Esophagus (tissue), 2 donors: Measurements from ENCODE around the gene ZBTB9. TPM values are rescaled to one million over a fixed set of nuclear protein-coding genes. Genes with fewer than 3 reads are reported as not detected.

Source experiments
- H3K27ac ChIP-seq, 2 donors: one replicate each; pipeline ENCODE4 v1.5.1; 2013; ENCODE audit warnings: low read depth in 2 of 2, mild to moderate bottlenecking in 2 of 2, inconsistent platforms in 1 of 2, low read length in 1 of 2, moderate library complexity in 1 of 2
- H3K27me3 ChIP-seq, 2 donors: one replicate each; pipeline ENCODE4 v1.6.1; 2013; ENCODE audit warnings: low read length in 2 of 2, control low read depth in 1 of 2, mild to moderate bottlenecking in 1 of 2; ENCODE audit not compliant: insufficient read depth in 2 of 2, control insufficient read depth in 1 of 2
- H3K36me3 ChIP-seq, 2 donors: one replicate each; pipeline ENCODE4 v1.6.1; 2013; ENCODE audit warnings: low read length in 1 of 2; ENCODE audit not compliant: control insufficient read depth in 2 of 2, insufficient read depth in 2 of 2
- H3K4me1 ChIP-seq, 2 donors: one replicate each; pipeline ENCODE4 v1.6.1; 2013; ENCODE audit warnings: low read length in 1 of 2; ENCODE audit not compliant: control insufficient read depth in 2 of 2, insufficient read depth in 2 of 2
- H3K4me3 ChIP-seq, 2 donors: one replicate each; pipeline ENCODE4 v1.5.1; 2013; ENCODE audit warnings: low read length in 2 of 2, mild to moderate bottlenecking in 2 of 2, low read depth in 1 of 2, moderate library complexity in 1 of 2
- H3K9me3 ChIP-seq, 2 donors: one replicate each; pipeline ENCODE4 v1.6.1; 2013; ENCODE audit warnings: mild to moderate bottlenecking in 2 of 2, low read depth in 1 of 2, low read length in 1 of 2, moderate library complexity in 1 of 2; ENCODE audit not compliant: control insufficient read depth in 2 of 2, insufficient read depth in 1 of 2
- WGBS, 2 donors: extraction: QIAGEN DNeasy Blood & Tissue Kit; methylation state at CpG; one replicate each; pipeline ENCODE4 v1.1.7; 2013; 5-methylcytosine and 5-hydroxymethylcytosine counted together
- polyA plus RNA-seq, 2 donors: library from polyadenylated mRNA; stranded (reverse); fragments of 200-250 nt; gene quantifications; one replicate each; pipeline ENCODE4 v1.2.3, GENCODE V29; 2013
- donor health status: healthy with polysubstance abuse.
- donor health status: Bipolar disorder and iron deficiency.

ZBTB9 gene
- polyA plus RNA-seq, 2 donors, result 3.6 to 3.9 TPM

DNA sequence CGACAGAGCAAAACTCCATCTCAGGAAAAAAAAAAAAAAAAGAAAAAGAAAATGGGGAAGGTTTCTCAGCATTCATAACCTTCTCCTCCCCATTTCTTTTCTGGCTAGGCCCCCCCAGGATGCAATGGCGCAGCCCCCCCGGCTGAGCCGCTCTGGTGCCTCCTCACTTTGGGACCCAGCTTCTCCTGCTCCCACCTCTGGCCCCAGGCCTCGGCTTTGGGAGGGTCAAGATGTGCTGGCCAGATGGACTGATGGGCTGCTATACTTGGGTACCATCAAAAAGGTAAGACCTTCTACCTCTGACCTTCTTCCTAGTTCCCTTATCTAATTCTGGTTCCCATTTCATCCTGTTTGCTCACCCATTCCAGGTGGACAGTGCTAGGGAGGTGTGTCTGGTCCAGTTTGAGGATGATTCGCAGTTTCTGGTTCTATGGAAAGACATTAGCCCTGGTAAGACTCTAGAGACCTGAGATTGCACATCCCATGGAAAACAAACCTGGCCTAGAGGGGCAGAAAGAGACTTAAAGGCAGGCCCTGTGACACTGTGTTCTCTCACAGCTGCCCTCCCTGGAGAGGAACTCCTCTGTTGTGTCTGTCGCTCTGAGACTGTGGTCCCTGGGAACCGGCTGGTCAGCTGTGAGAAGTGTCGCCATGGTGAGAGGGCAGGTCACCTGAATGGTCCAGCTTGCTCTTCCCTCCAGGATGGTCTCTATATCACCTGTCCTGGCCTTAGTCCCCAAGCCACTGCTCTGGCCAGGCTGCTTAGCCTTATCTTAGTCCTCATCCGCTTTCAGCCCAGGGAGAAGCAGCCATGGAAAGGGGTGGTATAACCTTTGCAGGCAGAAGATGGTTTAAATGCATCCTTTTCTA, 42.0 kb upstream of the ZBTB9 start:
- WGBS, 2 donors, result 90 to 91% methylated on average over 9 to 10 of the region's 10 CpGs
- Histone ChIP-seq H3K36me3 (peaks cover 5 to 29% of the 10 kb centered on the region in 2 donors), H3K27me3 (no peaks in the 10 kb centered on the region), H3K27ac (no peak overlapping the region), H3K4me3 (no peak overlapping the region), H3K9me3 (no peaks in the 10 kb centered on the region), H3K4me1 (peaks cover 3 to 5% of the 10 kb centered on the region in 2 donors)

DNA sequence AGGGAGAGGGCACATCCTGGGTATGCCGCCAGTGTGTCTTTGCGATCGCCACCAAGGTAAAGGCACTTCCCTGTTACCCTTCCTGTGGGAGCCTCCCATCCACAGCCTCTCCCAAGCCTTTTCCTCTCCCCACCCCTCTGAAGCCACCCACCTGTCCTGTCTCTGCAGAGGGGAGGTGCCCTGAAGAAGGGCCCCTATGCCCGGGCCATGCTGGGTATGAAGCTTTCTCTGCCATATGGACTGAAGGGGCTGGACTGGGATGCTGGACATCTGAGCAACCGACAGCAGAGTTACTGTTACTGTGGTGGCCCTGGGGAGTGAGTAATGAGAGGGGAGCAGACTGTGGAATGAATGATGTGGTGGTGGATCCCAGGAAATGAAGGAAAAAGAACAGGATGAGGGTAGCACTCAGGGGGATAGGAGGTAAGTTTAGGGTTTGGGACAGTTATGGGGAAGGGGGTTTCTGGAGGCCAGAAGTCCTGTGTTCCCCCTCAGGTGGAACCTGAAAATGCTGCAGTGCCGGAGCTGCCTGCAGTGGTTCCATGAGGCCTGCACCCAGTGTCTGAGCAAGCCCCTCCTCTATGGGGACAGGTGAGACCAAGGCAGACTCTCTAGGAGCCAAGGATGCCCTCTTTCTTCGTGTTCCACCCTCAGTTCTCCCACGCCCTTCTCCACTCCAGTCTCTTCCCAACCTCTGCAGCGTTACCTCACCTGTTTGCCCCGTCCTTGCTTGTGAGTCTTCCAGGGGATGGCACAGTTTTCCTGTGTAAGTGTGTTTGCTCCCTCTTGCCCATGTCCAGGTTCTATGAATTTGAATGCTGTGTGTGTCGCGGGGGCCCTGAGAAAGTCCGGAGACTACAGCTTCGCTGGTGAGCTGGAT, 40.9 kb upstream of the ZBTB9 start:
- H3K9me3 ChIP-seq, result no peaks in the 10 kb centered on the region
- H3K4me3 ChIP-seq, result no peak overlapping the region
- H3K4me1 ChIP-seq, result peaks cover 3 to 6% of the 10 kb centered on the region in 2 donors
- H3K27ac ChIP-seq, result peak overlapping the region in 1 of 2 donors; percentile 19
- H3K27me3 ChIP-seq, result no peaks in the 10 kb centered on the region
- WGBS, 2 donors, result 81 to 87% methylated on average over 14 of the region's 14 CpGs
- H3K36me3 ChIP-seq, result peaks cover 5 to 29% of the 10 kb centered on the region in 2 donors

DNA sequence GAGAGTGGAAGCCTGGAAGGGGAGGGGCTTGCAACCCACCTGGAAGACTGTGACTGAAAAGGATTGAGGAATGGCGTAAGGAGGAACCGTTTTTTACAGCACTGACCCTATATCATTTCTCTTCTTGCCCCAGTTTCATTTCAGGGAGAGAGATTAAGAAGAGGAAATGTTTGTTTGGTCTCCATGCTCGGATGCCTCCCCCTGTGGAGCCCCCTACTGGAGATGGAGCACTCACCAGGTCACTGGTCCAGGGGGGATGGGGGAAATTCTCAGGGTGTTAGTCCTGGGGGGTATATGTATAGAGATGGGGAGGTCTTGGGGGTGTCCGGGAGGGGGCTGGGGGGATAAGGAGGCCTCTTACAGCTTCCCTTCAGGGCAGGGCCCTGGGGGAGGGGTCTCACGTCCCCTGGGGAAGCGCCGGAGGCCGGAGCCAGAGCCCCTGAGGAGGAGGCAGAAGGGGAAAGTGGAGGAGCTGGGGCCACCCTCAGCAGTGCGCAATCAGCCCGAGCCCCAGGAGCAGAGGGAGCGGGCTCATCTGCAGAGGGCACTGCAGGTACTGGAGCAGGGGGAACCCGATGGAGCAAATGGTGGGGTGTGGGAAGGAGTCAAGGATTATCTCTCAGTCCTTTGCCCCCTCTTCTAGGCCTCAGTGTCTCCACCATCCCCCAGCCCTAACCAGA, 39.6 kb upstream of the ZBTB9 start:
- peaks cover 3 to 9% of the 10 kb centered on the region in 2 donors for H3K4me1 ChIP-seq
- no peak overlapping the region for H3K4me3 ChIP-seq
- H3K9me3 ChIP-seq, result no peaks in the 10 kb centered on the region
- WGBS, 2 donors, result 69 to 73% methylated on average over 12 of the region's 12 CpGs
- H3K36me3 ChIP-seq, result peaks cover 5 to 29% of the 10 kb centered on the region in 2 donors
- H3K27me3 ChIP-seq, result no peaks in the 10 kb centered on the region
- H3K27ac ChIP-seq, result no peak overlapping the region

DNA sequence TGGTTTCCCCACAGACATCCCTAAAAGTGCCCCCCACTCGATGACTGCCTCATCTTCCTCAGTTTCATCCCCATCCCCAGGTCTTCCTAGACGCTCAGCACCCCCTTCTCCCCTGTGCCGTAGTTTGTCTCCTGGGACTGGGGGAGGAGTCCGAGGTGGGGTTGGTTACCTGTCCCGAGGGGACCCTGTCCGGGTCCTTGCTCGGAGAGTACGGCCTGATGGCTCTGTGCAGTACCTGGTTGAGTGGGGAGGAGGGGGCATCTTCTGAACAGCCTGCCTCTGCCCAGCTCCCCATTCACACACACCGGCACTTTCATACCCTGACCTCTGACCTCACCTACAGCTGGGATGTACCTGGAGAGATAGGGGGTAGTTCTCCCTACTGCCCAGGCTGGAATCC, 38.5 kb upstream of the ZBTB9 start:
- Histone ChIP-seq H3K9me3 (no peaks in the 10 kb centered on the region), H3K4me1 (peaks cover 3 to 9% of the 10 kb centered on the region in 2 donors), H3K27ac (no peak overlapping the region), H3K27me3 (no peaks in the 10 kb centered on the region), H3K4me3 (no peak overlapping the region), H3K36me3 (peaks cover 5 to 29% of the 10 kb centered on the region in 2 donors)
- 67 to 69% methylated on average over 9 of the region's 9 CpGs for WGBS, 2 donors

DNA sequence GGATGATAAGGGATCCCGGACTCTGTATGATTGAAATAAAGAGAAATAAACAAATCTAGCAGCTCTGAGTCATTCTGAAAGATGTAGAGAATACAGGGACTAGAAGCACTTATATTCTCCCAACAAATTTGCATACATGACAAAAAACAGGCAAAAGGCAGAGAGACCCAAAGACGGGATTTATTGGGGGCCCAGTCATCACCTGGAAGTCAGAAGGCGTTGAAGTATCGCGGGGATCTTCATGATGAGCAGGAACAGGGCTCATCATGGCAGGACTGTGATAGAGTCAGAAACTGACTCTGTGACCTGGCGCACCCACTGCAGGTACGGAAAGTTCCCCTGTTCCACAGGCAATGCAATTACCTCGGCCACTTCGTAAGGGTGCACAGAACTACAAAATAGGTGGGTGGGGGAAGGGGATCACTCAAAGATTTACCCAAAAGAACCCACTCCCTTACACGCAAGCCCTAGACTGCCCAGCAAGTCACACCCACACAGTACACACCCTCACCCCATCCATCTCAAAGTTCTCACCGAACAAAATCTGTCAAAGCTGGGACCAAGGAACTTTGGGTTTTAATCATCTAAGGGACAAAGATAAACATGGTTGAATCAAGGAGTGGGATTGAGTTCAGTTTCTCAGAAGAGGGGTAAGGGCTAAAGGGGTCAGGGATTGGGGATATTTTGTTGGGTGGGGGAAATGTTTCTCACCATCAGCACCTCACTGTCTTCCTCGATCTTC, 37.8 kb upstream of the ZBTB9 start:
- WGBS, 2 donors, result 37 to 39% methylated on average over 12 of the region's 12 CpGs
- peak overlapping the region; percentile 56 to 62 for H3K4me3 ChIP-seq
- peaks cover 3 to 9% of the 10 kb centered on the region in 2 donors for H3K4me1 ChIP-seq
- H3K27ac ChIP-seq, result peak overlapping the region; percentile 92 to 94
- no peaks in the 10 kb centered on the region for H3K27me3 ChIP-seq
- peaks cover 5 to 29% of the 10 kb centered on the region in 2 donors for H3K36me3 ChIP-seq
- no peaks in the 10 kb centered on the region for H3K9me3 ChIP-seq

DNA sequence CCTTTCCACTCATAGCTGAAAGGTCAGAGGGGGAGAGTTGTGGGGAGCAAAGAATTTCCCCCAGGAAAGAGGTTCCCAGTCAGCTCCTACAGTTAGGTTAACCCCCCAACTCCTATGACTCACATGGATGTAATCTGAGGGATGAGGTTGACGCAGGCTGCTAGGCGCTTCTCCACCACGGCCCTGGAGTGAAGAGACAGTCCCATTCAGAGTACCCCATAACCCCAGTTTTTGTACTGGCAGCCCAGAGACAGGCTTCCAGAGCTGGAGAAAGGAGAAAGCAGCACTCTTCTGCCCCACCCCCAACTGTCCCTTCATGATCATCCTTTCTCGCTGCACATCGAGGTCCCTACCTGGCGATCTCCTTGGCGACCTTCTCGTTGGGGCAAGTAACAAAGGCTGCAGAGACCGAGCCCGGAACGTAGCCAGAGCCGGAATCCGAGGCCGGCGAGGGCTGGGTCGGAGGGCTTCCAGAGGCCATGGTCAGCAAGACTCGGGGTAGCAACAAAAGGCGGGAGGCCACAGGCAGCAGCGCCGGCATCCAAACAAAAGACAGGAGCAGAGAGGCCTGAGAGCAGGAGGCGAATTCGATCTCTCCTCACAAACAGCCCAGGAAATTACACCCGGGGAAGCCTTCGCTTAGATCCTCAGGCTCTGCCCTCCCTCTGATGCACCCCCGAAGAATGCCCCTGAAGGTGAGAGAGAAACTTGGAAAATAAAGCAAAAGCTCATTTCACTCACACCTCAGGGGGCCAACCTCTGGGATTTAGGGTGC, 37.1 kb upstream of the ZBTB9 start:
- Histone ChIP-seq H3K4me3 (peak overlapping the region; percentile 56 to 62), H3K27me3 (no peaks in the 10 kb centered on the region), H3K36me3 (peaks cover 5 to 27% of the 10 kb centered on the region in 2 donors), H3K4me1 (peaks cover 0 to 9% of the 10 kb centered on the region in 2 donors), H3K27ac (peak overlapping the region; percentile 92 to 94), H3K9me3 (no peaks in the 10 kb centered on the region)
- WGBS, 2 donors, result 1% methylated on average over 25 of the region's 25 CpGs

DNA sequence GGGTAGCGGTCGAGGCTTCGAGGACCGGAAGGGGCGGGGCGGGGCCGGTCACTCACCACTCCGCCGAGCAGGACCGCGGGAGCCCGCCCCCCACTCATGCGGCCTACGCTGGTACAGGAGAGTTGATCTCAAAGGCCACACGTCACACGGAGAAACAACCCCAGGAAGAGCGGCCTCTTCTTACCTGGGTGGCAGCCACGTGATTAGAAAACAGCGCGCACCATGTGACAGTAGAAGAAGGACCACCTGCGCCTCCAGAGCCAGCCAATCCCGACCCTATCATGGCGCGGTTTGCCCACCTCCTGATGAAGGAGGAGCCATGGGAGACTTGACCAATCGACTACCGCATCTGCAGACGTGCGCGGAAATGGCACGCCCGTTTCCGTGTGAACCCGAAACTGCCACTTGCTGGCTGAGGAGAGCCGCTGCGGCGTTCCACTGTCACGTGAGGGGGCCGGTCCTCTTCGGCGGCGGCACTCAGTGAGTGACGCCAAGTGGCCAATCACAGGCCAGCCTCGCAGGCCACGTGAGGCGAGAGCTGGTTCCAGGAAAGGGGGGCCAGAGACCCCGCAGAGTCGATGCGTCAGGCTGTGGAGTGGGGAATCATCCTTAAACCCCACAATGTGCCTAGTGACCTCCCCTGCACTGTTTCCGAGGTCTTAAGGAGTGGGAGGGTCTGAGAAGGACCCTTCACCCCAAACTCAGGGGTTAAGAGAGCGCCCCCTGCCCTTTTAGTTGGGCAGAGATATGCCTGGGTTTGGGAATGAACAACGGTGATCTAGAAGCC, 36.3 kb upstream of the ZBTB9 start, which contains the start of gene CUTA:
Gene CUTA (minus strand): TSS at position 205 of the 787 bp plus-strand sequence. CDS start 107 bp downstream, at position 98.
- H3K4me3 ChIP-seq, result peak within 1 kb of the TSS; percentile 56 to 62
- peaks cover 5 to 21% of the 10 kb centered on the region in 2 donors for H3K36me3 ChIP-seq
- H3K4me1 ChIP-seq, result peaks cover 0 to 8% of the 10 kb centered on the region in 2 donors
- no peaks in the 10 kb centered on the region for H3K27me3 ChIP-seq
- no peaks in the 10 kb centered on the region for H3K9me3 ChIP-seq
- 0% methylated on average over 51 of the region's 51 CpGs for WGBS, 2 donors
- H3K27ac ChIP-seq, result peak within 1 kb of the TSS; percentile 93 to 94
